Activated gamma-delta T cell (primary cell): ENCODE results near the gene CARS2.
"Not testable (repeated sequence)": the region's sequence is repeated elsewhere in the genome, so short reads cannot be mapped to it uniquely, and the experiment has no call there.

Source experiments
- DNase-seq: peaks from one replicate; lab custom pipeline; 2025; lab: John Stamatoyannopoulos, UW

The CARS2 gene

GRCh38 chr13:110637747-110638146 is 68.2 kb downstream of the CARS2 start:
- DNase-seq = no peak

GRCh38 chr13:110637275-110637674 is 68.6 kb downstream of the CARS2 start:
- no peak for DNase-seq

GRCh38 chr13:110636701-110637201 is 69.2 kb downstream of the CARS2 start:
- no peak for DNase-seq

- no peak for DNase-seq
Observed at GRCh38 chr13:110636053-110636475, 69.9 kb downstream of the CARS2 start.

GRCh38 chr13:110635405-110636002 is 70.4 kb downstream of the CARS2 start:
- DNase-seq = no peak

GRCh38 chr13:110634558-110634957 is 71.4 kb downstream of the CARS2 start:
- DNase-seq = no peak

GRCh38 chr13:110633776-110634175 is 72.1 kb downstream of the CARS2 start:
- DNase-seq = no peak

- DNase-seq = not testable (repeated sequence)
Observed at GRCh38 chr13:110632255-110632654, 73.7 kb downstream of the CARS2 start.

GRCh38 chr13:110630566-110631119 is 75.3 kb downstream of the CARS2 start:
- no peak for DNase-seq

GRCh38 chr13:110629735-110630134 is 76.2 kb downstream of the CARS2 start:
- no peak for DNase-seq

GRCh38 chr13:110628952-110629701 is 76.8 kb downstream of the CARS2 start:
- no peak for DNase-seq

GRCh38 chr13:110628477-110628793 is 77.5 kb downstream of the CARS2 start:
- DNase-seq = no peak

GRCh38 chr13:110627761-110628476 is 78.0 kb downstream of the CARS2 start:
- DNase-seq = no peak

- no peak for DNase-seq
Observed at GRCh38 chr13:110627351-110627750, 78.6 kb downstream of the CARS2 start.

GRCh38 chr13:110626521-110626920 is 79.4 kb downstream of the CARS2 start:
- DNase-seq = no peak

GRCh38 chr13:110625771-110626321 is 80.1 kb downstream of the CARS2 start:
- DNase-seq = no peak

GRCh38 chr13:110624766-110625756 is 80.9 kb downstream of the CARS2 start:
- DNase-seq = no peak

GRCh38 chr13:110620596-110620995 is 85.3 kb downstream of the CARS2 start:
- no peak for DNase-seq

- no peak for DNase-seq
Observed at GRCh38 chr13:110618780-110619179, 87.1 kb downstream of the CARS2 start.

- DNase-seq = no peak
Observed at GRCh38 chr13:110618167-110618566, 87.7 kb downstream of the CARS2 start.
